A549 (cell line): ENCODE measurements around the gene ACSS3.

Experiments used
- KDM1A ChIP-seq: fragments of 200-600 bp; sonication (generic); IDR thresholded peaks from 2 replicates; pipeline ENCODE4 v1.6.1; 2016; ENCODE audit warnings: low read depth, mild to moderate bottlenecking
- POLR2A ChIP-seq: IDR thresholded peaks from 2 replicates; pipeline ENCODE4 v1.6.1; 2012; ENCODE audit warnings: mild to moderate bottlenecking, low read length

DNA sequence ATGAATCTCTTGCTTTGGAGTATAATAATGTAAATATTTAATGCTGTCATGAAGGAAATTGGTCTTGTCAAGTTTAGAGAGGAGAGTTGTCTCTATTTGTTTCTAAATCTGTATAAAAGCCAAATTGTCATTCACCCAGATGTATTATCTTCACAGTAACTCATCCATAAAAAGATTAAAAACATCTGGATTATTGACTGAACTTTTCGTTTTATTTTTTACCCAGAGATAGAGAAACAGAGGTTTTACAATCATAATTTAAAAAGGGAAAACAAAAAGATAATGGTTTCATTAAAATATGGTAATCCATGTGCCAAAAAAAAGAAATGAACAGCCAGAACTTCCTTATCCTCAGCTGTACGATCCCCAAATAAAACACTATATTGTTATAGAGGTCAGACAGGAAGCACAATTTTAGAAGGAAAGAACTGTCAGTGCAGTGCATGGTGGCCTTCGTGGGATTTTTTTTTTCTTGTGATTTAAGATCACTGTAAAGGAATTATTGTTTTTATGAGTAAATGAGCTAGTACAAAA, 125.9 kb downstream of the ACSS3 start:
- TF ChIP-seq KDM1A (no peak), POLR2A (no peak)
